ENCODE measurements around the gene COL18A1. TPM values are rescaled to one million over a fixed set of nuclear protein-coding genes. Genes with fewer than 3 reads are reported as not detected.

The COL18A1 gene
- total and polyA plus RNA-seq, 2 donors (not counting 1 experiment from before 2014, with no cell fraction given), result 15.6 to 24.7 TPM

GRCh38 chr21:45358711-45359310 is 46.2 kb upstream of the COL18A1 start:
- H3K9me3 Mint-ChIP-seq (ENCODE audit: insufficient read depth), result no peaks in the 10 kb centered on the region
- no peaks in the 10 kb centered on the region for H3K79me2 ChIP-seq (ENCODE audit: control insufficient read depth, insufficient read depth, low read length)
- H3K36me3 ChIP-seq (replicated peaks in 1 of 2; ENCODE audit: control extremely low read depth in 1 of 2, control insufficient read depth in 1 of 2, extremely low read depth in 1 of 2, insufficient read depth in 2 of 2, low read length in 1 of 2), result no peaks in the 10 kb centered on the region
- H3K4me1 ChIP-seq (ENCODE audit: control insufficient read depth in 2 of 2, insufficient read depth in 2 of 2, low read length in 2 of 2), result no peaks in the 10 kb centered on the region
- WGBS (ENCODE audit: insufficient coverage), result 90% methylated on average over 13 of the region's 13 CpGs
- DNase-seq (no peak), ATAC-seq (ENCODE audit: low read depth) (no peak)
- H3K4me3 ChIP-seq (ENCODE audit: control extremely low read depth in 1 of 5, extremely low read depth in 1 of 5, insufficient read depth in 1 of 5, low read depth in 2 of 5, low read length in 4 of 5), result no peak overlapping the region
- H3K4me3 Mint-ChIP-seq, result no peak overlapping the region
- intact Hi-C loops (cut with micrococcal nuclease), result no loop called here
- no peak overlapping the region for H3K27ac ChIP-seq (ENCODE audit: low read length in 2 of 2)
- no peak overlapping the region for H3K27ac Mint-ChIP-seq
- H3K9me3 ChIP-seq (ENCODE audit: control extremely low read depth in 1 of 3, control insufficient read depth in 2 of 3, insufficient read depth in 1 of 3, low read length in 2 of 3), result no peaks in the 10 kb centered on the region
- TF ChIP-seq EZH2 (IDR thresholded peaks at IDR 0.05; ENCODE audit: borderline replicate concordance, insufficient read depth, low read depth, low read length, poor library complexity, severe bottlenecking), result no peak
- TF ChIP-seq CTCF (IDR thresholded peaks at IDR 0.05), result no peak
- H3K4me1 Mint-ChIP-seq, result peaks cover 2% of the 10 kb centered on the region
- H3K9ac ChIP-seq (ENCODE audit: low read length), result no peak overlapping the region
- no peaks in the 10 kb centered on the region for H4K20me1 ChIP-seq (ENCODE audit: control insufficient read depth, insufficient read depth, low read length, poor library complexity, severe bottlenecking)
- POLR2A ChIA-PET, result no interaction called here
- H2AFZ ChIP-seq (ENCODE audit: insufficient read depth, low read depth, low read length, poor library complexity, severe bottlenecking), result no peak overlapping the region
- H3K4me2 ChIP-seq (replicated peaks; ENCODE audit: low read depth, low read length, poor library complexity, severe bottlenecking), result no peak overlapping the region
- H3K27me3 Mint-ChIP-seq, result peaks cover 14% of the 10 kb centered on the region
- CTCF ChIA-PET, result no interaction called here
- peaks cover 0 to 5% (median 0%) of the 10 kb centered on the region in 4 experiments for H3K27me3 ChIP-seq (replicated peaks in 1 of 4; ENCODE audit: control extremely low read depth in 1 of 4, control insufficient read depth in 3 of 4, insufficient read depth in 4 of 4, low read length in 3 of 4)

- no peaks in the 10 kb centered on the region for H3K9me3 Mint-ChIP-seq (ENCODE audit: insufficient read depth)
Observed at GRCh38 chr21:45359451-45360217, 45.3 kb upstream of the COL18A1 start.

More at GRCh38 chr21:45359451-45360217, 45.3 kb upstream of the COL18A1 start:
- no peaks in the 10 kb centered on the region for H3K4me1 ChIP-seq (ENCODE audit: control insufficient read depth in 2 of 2, insufficient read depth in 2 of 2, low read length in 2 of 2)
- ChIA-PET POLR2A (no interaction called here), CTCF (no interaction called here)
- Mint-ChIP-seq H3K27ac (no peak overlapping the region), H3K27me3 (peaks cover 16% of the 10 kb centered on the region), H3K4me1 (peaks cover 5% of the 10 kb centered on the region), H3K4me3 (no peak overlapping the region)
- TF ChIP-seq EZH2 (IDR thresholded peaks at IDR 0.05; ENCODE audit: borderline replicate concordance, insufficient read depth, low read depth, low read length, poor library complexity, severe bottlenecking) (no peak), CTCF (IDR thresholded peaks at IDR 0.05) (no peak)
- no peaks in the 10 kb centered on the region for H4K20me1 ChIP-seq (ENCODE audit: control insufficient read depth, insufficient read depth, low read length, poor library complexity, severe bottlenecking)
- H3K79me2 ChIP-seq (ENCODE audit: control insufficient read depth, insufficient read depth, low read length), result no peaks in the 10 kb centered on the region
- H3K9me3 ChIP-seq (ENCODE audit: control extremely low read depth in 1 of 3, control insufficient read depth in 2 of 3, insufficient read depth in 1 of 3, low read length in 2 of 3), result no peaks in the 10 kb centered on the region
- no peak overlapping the region for H3K4me3 ChIP-seq (ENCODE audit: control extremely low read depth in 1 of 5, extremely low read depth in 1 of 5, insufficient read depth in 1 of 5, low read depth in 2 of 5, low read length in 4 of 5)
- no peak overlapping the region for H3K9ac ChIP-seq (ENCODE audit: low read length)
- H3K27ac ChIP-seq (ENCODE audit: low read length in 2 of 2), result no peak overlapping the region
- no peak overlapping the region for H3K4me2 ChIP-seq (replicated peaks; ENCODE audit: low read depth, low read length, poor library complexity, severe bottlenecking)
- intact Hi-C loops (cut with micrococcal nuclease), result no loop called here
- H2AFZ ChIP-seq (ENCODE audit: insufficient read depth, low read depth, low read length, poor library complexity, severe bottlenecking), result no peak overlapping the region
- WGBS (ENCODE audit: insufficient coverage), result 81% methylated on average over 20 of the region's 26 CpGs
- no peak for DNase-seq
- H3K36me3 ChIP-seq (replicated peaks in 1 of 2; ENCODE audit: control extremely low read depth in 1 of 2, control insufficient read depth in 1 of 2, extremely low read depth in 1 of 2, insufficient read depth in 2 of 2, low read length in 1 of 2), result no peaks in the 10 kb centered on the region
- H3K27me3 ChIP-seq (replicated peaks in 1 of 4; ENCODE audit: control extremely low read depth in 1 of 4, control insufficient read depth in 3 of 4, insufficient read depth in 4 of 4, low read length in 3 of 4), result peaks cover 0 to 5% (median 0%) of the 10 kb centered on the region in 4 experiments
- no peak for ATAC-seq (ENCODE audit: low read depth)
